Activated T-cell treated with anti-CD3 and anti-CD28 coated beads, Interleukin-2, amount 50 U/mL, for 24 hours (primary cell): ENCODE measurements around the gene WDR81.
"Not testable (repeated sequence)": the region's sequence is repeated elsewhere in the genome, so short reads cannot be mapped to it uniquely, and the experiment has no call there.

Experiments
- DNase-seq: peaks from one replicate; pipeline ENCODE4 v3.0.0-alpha.2; 2020
- H3K27ac Mint-ChIP-seq: 2 replicates; pipeline ENCODE4 v1.8.0; 2020; ENCODE audit warnings: mild to moderate bottlenecking, mixed read lengths
- H3K27me3 Mint-ChIP-seq: 2 replicates; pipeline ENCODE4 v1.8.0; 2020; ENCODE audit warnings: mixed read lengths
- H3K36me3 Mint-ChIP-seq: 2 replicates; pipeline ENCODE4 v1.8.0; 2020; ENCODE audit warnings: low read depth, mixed read lengths
- H3K4me1 Mint-ChIP-seq: 2 replicates; pipeline ENCODE4 v1.8.0; 2020; ENCODE audit warnings: low read depth, mixed read lengths
- H3K4me3 Mint-ChIP-seq: 2 replicates; pipeline ENCODE4 v1.8.0; 2020; ENCODE audit warnings: mild to moderate bottlenecking, moderate library complexity, mixed read lengths
- H3K9me3 Mint-ChIP-seq: 2 replicates; pipeline ENCODE4 v1.8.0; 2020; ENCODE audit warnings: mixed read lengths

Gene WDR81

GRCh38 chr17:1708791-1709346 lies 15.6 kb upstream of the WDR81 start:
- not testable (repeated sequence) for H3K36me3 Mint-ChIP-seq, H3K9me3 Mint-ChIP-seq, DNase-seq
- peaks cover 27% of the 10 kb centered on the region for H3K27me3 Mint-ChIP-seq
- H3K4me1 Mint-ChIP-seq, result peaks cover 18% of the 10 kb centered on the region
- peak overlapping the region; percentile 51 for H3K4me3 Mint-ChIP-seq
- H3K27ac Mint-ChIP-seq, result peak overlapping the region; percentile 29

GRCh38 chr17:1709403-1709951 lies 15.0 kb upstream of the WDR81 start:
- DNase-seq, result peak; percentile 38
- H3K4me3 Mint-ChIP-seq, result peak overlapping the region; percentile 51
- H3K27ac Mint-ChIP-seq, result no peak overlapping the region
- peaks cover 5% of the 10 kb centered on the region for H3K36me3 Mint-ChIP-seq
- H3K27me3 Mint-ChIP-seq, result peaks cover 30% of the 10 kb centered on the region
- peaks cover 21% of the 10 kb centered on the region for H3K4me1 Mint-ChIP-seq
- no peaks in the 10 kb centered on the region for H3K9me3 Mint-ChIP-seq

- peak; percentile 53 for DNase-seq
- peaks cover 29% of the 10 kb centered on the region for H3K27me3 Mint-ChIP-seq
- H3K36me3 Mint-ChIP-seq, result peaks cover 5% of the 10 kb centered on the region
- peak within 1 kb of the TSS; percentile 63 for H3K4me3 Mint-ChIP-seq
- H3K9me3 Mint-ChIP-seq, result no peaks in the 10 kb centered on the region
- H3K27ac Mint-ChIP-seq, result peak within 1 kb of the TSS; percentile 22
- H3K4me1 Mint-ChIP-seq, result peaks cover 25% of the 10 kb centered on the region
These were observed 14.3 kb upstream of the WDR81 start, which contains the start of gene TLCD2 for GRCh38 chr17:1709971-1710806. TSS of gene TLCD2 (minus strand) at chr17:1710377. CDS start at chr17:1710242, 135 bp downstream.

GRCh38 chr17:1710807-1711553 lies 13.5 kb upstream of the WDR81 start:
- Mint-ChIP-seq H3K4me3 (peak overlapping the region; percentile 63), H3K9me3 (no peaks in the 10 kb centered on the region), H3K4me1 (peaks cover 25% of the 10 kb centered on the region), H3K36me3 (peaks cover 6% of the 10 kb centered on the region), H3K27me3 (peaks cover 27% of the 10 kb centered on the region), H3K27ac (peak overlapping the region; percentile 22)
- no peak for DNase-seq

- Mint-ChIP-seq H3K9me3 (no peaks in the 10 kb centered on the region), H3K27me3 (peaks cover 27% of the 10 kb centered on the region), H3K27ac (no peak overlapping the region), H3K4me3 (no peak overlapping the region), H3K4me1 (peaks cover 25% of the 10 kb centered on the region), H3K36me3 (peaks cover 9% of the 10 kb centered on the region)
- DNase-seq, result no peak
These were observed 12.7 kb upstream of the WDR81 start for GRCh38 chr17:1711804-1712203.

- Mint-ChIP-seq H3K4me3 (no peak overlapping the region), H3K4me1 (peaks cover 26% of the 10 kb centered on the region), H3K9me3 (no peaks in the 10 kb centered on the region), H3K27ac (no peak overlapping the region), H3K27me3 (peaks cover 25% of the 10 kb centered on the region), H3K36me3 (peaks cover 11% of the 10 kb centered on the region)
- DNase-seq, result no peak
These were observed 12.2 kb upstream of the WDR81 start for GRCh38 chr17:1712271-1712670.

GRCh38 chr17:1713160-1713877 lies 11.2 kb upstream of the WDR81 start:
- H3K27ac Mint-ChIP-seq, result no peak overlapping the region
- H3K4me3 Mint-ChIP-seq, result no peak overlapping the region
- DNase-seq, result no peak
- H3K27me3 Mint-ChIP-seq, result peaks cover 16% of the 10 kb centered on the region
- peaks cover 11% of the 10 kb centered on the region for H3K36me3 Mint-ChIP-seq
- peaks cover 35% of the 10 kb centered on the region for H3K4me1 Mint-ChIP-seq
- H3K9me3 Mint-ChIP-seq, result no peaks in the 10 kb centered on the region

- Mint-ChIP-seq H3K36me3 (peaks cover 11% of the 10 kb centered on the region), H3K27ac (peak overlapping the region; percentile 8), H3K4me3 (peak overlapping the region; percentile 58), H3K9me3 (no peaks in the 10 kb centered on the region), H3K4me1 (peaks cover 35% of the 10 kb centered on the region), H3K27me3 (peaks cover 12% of the 10 kb centered on the region)
- no peak for DNase-seq
These were observed 10.6 kb upstream of the WDR81 start for GRCh38 chr17:1713878-1714426.

GRCh38 chr17:1714427-1714979 lies 10.0 kb upstream of the WDR81 start:
- Mint-ChIP-seq H3K27me3 (peaks cover 11% of the 10 kb centered on the region), H3K4me3 (peak overlapping the region; percentile 92), H3K36me3 (peaks cover 11% of the 10 kb centered on the region), H3K9me3 (no peaks in the 10 kb centered on the region), H3K4me1 (peaks cover 33% of the 10 kb centered on the region), H3K27ac (no peak overlapping the region)
- peak; percentile 35 for DNase-seq

- Mint-ChIP-seq H3K4me3 (peak overlapping the region; percentile 92), H3K27ac (peak overlapping the region; percentile 37), H3K9me3 (no peaks in the 10 kb centered on the region), H3K27me3 (peaks cover 11% of the 10 kb centered on the region), H3K4me1 (peaks cover 33% of the 10 kb centered on the region), H3K36me3 (peaks cover 11% of the 10 kb centered on the region)
- peak; percentile 65 for DNase-seq
These were observed 9.3 kb upstream of the WDR81 start for GRCh38 chr17:1714980-1715802.

GRCh38 chr17:1715803-1716075 lies 8.8 kb upstream of the WDR81 start:
- peak overlapping the region; percentile 92 for H3K4me3 Mint-ChIP-seq
- H3K27ac Mint-ChIP-seq, result peak overlapping the region; percentile 89

GRCh38 chr17:1716076-1716911 lies 8.2 kb upstream of the WDR81 start:
- DNase-seq, result peak; percentile 100
- H3K4me1 Mint-ChIP-seq, result peaks cover 28% of the 10 kb centered on the region
- peaks cover 5% of the 10 kb centered on the region for H3K27me3 Mint-ChIP-seq
- peaks cover 11% of the 10 kb centered on the region for H3K36me3 Mint-ChIP-seq
- H3K4me3 Mint-ChIP-seq, result peak overlapping the region; percentile 92
- no peaks in the 10 kb centered on the region for H3K9me3 Mint-ChIP-seq
- H3K27ac Mint-ChIP-seq, result peak overlapping the region; percentile 100

More at GRCh38 chr17:1715803-1716075, 8.8 kb upstream of the WDR81 start:
- H3K9me3 Mint-ChIP-seq, result no peaks in the 10 kb centered on the region
- H3K27me3 Mint-ChIP-seq, result peaks cover 7% of the 10 kb centered on the region
- H3K36me3 Mint-ChIP-seq, result peaks cover 11% of the 10 kb centered on the region
- peaks cover 31% of the 10 kb centered on the region for H3K4me1 Mint-ChIP-seq
- no peak for DNase-seq
